GM21576 (cell line): ENCODE results near the gene FMNL2.
"Not testable (repeated sequence)": the region's sequence is repeated elsewhere in the genome, so short reads cannot be mapped to it uniquely, and the experiment has no call there.

Experiments used
- ATAC-seq: cut with Tn5 transposase; IDR thresholded peaks from one replicate; pipeline ENCODE4 v1.9.1; 2021; ENCODE audit warnings: mild to moderate bottlenecking, moderate library complexity; ENCODE audit not compliant: unreplicated experiment

FMNL2 gene

GRCh38 chr2:152372438-152372984 is 37.5 kb downstream of the FMNL2 start:
- no peak for ATAC-seq

DNA sequence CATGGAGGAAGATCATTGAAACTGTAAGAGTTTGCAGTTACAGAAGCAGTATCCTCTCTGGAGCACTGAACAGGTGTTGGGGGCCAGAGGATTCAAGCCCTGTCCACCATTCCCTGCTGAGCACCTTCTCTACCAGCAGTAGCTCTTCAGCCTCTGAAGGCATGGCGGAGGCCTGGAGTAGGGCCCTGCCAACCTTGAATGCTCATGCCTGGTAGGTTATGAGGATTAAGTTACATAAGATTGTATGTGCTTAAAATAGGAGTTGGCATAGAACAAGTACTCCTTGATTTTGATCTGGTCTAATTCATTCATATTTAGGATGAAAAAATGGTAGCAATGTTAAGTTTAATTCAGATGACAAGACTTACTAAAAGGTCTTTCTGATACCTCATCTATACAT is 40.2 kb downstream of the FMNL2 start:
- ATAC-seq: no peak

- ATAC-seq: no peak
Observed at GRCh38 chr2:152376385-152376784, 41.4 kb downstream of the FMNL2 start.

- ATAC-seq: no peak
Observed at GRCh38 chr2:152376968-152377367, 42.0 kb downstream of the FMNL2 start.

DNA sequence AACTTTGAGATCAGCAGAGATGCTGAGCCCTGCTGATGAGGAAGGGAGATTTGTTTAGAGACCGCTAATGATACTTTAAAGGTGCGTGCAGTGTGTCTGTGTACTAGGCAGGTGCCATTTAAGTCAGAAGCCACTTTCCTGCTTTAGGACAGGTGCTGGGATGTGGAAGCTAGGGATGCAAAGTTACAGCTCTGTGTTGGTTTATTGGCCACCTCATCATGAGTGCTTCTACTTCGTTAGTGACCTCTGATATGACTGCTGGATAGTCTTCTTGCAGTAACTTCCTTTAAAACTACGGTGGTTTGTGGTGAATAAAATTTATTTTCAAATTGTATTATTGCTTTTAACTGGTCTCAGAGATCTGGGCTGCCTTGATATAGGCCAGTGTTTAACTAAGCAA is 44.1 kb downstream of the FMNL2 start:
- no peak for ATAC-seq

GRCh38 chr2:152380261-152381055 is 45.5 kb downstream of the FMNL2 start:
- no peak for ATAC-seq

DNA sequence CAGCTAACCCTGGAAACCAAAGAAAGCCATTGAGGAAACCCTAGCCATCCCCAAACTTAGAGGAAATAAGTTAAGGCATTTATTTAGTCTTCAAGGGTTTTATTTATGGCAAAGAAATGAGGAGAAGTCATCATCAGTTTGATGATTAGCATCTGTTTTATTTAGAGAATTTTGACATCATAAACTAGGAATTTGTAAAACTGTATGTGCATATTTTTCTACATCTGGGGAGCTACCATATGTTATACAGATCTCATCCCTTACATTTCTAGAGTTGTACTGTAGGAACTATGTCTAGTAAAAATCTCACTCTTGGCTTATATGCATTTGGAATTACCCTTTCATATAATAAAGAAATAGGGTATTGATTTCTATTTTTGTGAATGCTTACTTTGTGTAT is 48.7 kb downstream of the FMNL2 start:
- ATAC-seq: no peak

- ATAC-seq: no peak
Observed at GRCh38 chr2:152384992-152385391, 50.0 kb downstream of the FMNL2 start.

- ATAC-seq: no peak
Observed at GRCh38 chr2:152385650-152386049, 50.7 kb downstream of the FMNL2 start.

DNA sequence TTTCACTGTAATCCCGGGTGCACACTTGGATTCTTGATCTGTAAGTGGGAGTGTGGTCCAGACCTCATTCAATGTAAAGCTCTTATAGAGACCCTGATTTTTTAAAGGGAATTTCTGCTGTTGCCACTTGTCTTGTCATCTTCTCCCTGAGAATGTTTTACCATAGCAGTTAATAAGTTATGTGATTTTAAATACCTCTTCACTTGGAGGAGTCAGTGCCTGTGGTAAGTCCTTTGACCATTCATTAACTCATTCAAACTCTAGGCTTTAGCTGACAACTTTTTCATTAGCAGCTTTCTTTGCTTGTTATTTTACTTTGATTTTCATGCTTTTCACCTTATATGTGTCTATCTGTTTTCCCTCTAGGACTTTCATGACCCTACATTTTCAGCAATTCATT is 51.3 kb downstream of the FMNL2 start:
- no peak for ATAC-seq

DNA sequence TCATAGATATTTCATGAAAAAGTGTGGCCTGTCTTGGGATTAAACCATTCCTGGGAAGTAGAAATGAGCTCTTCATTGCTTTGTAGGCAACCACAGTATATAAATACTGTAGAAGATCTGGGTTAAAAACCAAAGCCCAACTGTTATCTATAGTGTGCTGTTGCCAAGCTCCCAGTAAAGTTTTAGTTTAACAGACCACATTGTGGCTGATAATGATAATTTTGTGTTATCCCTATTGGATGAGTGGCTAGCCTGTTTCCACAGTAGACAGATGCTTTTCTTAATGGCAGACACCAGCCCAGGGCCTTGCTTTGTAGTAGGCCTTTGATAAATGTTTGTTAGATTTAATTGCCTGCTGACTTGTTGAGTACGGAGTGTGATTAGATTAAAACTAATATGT is 52.1 kb downstream of the FMNL2 start:
- ATAC-seq: no peak

DNA sequence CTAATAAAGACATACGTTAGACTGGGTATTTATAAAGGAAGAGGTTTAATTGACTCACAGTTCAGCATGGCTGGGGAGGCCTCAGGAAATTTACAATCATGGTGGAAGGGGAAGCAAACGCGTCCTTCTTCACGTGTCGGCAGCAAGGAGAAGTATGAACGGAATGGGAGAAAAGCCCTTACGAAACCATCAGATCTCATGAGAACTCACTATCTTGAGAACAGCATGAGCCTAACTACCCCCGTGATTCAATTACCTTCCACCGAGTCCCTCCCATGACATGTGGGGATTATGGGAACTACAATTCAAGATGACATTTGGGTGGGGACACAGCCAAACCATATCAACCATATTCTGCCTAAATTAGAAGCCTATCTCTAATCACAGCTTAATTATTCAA is 53.3 kb downstream of the FMNL2 start:
- not testable (repeated sequence) for ATAC-seq

DNA sequence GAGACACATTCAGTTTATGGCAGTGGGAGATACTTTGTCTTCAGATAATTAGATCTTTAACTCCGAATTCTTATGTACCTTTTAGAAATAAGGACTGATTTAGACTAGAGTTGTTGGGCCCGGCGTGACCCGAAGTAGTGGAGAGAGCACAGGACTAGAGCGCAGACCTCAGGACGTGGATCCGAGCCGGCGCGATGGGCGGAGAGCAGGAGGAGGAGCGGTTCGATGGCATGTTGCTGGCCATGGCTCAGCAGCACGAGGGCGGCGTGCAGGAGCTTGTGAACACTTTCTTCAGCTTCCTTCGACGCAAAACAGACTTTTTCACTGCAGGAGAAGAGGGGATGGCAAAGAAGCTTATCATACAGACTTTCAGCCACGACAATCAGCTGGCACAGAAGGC is 54.5 kb downstream of the FMNL2 start:
- ATAC-seq: no peak

GRCh38 chr2:152390837-152391236 is 55.9 kb downstream of the FMNL2 start:
- no peak for ATAC-seq

DNA sequence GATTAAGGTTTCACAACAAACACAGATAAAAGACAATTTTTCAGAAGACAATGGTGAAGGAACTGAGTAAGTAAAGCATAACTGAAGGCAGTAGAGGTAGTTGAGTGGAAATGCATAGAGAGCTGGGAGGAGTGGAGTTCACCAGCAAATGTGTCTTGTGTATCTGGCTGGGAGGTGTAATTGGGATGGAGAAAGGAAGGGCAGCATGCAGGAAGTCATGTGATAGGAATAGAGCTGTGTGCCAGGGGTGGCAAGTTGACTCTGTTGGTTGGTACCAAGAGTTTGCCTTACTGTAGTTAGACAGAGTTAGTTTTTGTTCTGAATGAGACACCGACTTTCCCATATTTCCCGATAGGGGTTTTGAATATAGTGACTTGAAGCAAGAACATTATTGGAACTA is 56.3 kb downstream of the FMNL2 start:
- ATAC-seq: no peak

DNA sequence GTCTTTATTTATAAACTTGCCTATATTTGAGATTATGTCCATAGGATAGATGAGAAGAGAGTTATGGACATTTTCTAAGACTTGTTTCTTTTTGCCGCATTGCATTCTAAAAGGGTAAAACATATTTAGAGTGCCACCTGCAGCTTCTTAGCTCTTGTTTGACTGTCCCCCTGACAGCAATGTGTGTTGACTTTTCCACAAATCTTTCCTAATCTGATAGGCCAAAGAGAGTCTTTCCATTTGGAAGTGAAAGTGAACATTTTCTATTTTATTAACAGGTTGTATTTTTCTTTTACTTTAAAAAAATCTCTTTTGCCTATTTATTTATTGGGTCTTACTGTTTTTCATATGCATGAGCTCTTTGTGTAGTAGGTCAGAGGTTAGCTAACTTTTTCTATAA is 58.4 kb downstream of the FMNL2 start:
- no peak for ATAC-seq

GRCh38 chr2:152394326-152394725 is 59.4 kb downstream of the FMNL2 start:
- no peak for ATAC-seq

- ATAC-seq: no peak
Observed at GRCh38 chr2:152395103-152395502, 60.1 kb downstream of the FMNL2 start.

DNA sequence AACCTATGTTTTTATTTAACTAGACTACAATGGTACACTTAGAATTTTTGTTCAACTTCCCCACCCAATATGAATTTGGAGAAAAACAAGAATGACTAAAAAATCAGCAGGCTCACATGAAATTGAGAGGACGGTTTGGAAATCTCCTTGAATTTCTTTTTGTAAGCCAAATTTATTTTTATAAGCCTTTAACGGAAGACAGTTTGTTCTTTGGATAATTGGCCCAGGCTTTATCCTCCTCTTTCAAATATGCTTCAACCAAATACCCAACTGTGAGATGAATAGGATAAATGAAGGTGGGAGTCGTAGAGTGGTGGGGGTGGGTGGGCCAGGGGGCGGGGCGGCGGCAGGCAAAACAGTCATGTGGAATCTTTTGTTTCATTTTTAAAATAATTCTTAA is 60.6 kb downstream of the FMNL2 start:
- no peak for ATAC-seq

DNA sequence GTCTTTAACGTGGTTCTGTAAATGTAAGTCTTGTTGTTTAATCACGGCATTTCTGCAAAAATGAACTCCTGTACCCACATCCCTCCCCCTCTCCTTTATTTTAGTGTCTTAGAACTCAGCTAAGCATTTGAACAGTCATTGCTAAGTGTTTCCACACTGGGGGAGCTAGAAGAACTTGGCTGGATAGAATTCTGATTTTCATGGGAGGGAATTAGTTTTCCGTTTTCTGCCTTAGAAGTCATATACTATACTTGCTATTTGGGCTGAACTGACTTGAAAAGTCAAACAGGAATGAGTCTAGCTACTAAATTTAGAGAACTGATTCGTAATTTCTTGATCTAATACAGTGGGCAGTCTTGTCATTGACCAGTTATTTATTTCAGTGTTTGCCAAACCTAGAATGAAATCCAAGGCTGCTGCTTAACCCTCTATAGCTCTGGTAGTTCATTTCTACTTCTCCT is 61.1 kb downstream of the FMNL2 start:
- no peak for ATAC-seq

- no peak for ATAC-seq
Observed at GRCh38 chr2:152396763-152397162, 61.8 kb downstream of the FMNL2 start.

GRCh38 chr2:152399003-152399402 is 64.0 kb downstream of the FMNL2 start:
- ATAC-seq: no peak
